ENCODE data around the gene GSTK1. TPM values are rescaled to one million over a fixed set of nuclear protein-coding genes. Genes with fewer than 3 reads are reported as not detected.
"Not testable (repeated sequence)": the region's sequence is repeated elsewhere in the genome, so short reads cannot be mapped to it uniquely, and the experiment has no call there.

GSTK1 gene
- polyA plus RNA-seq, 1 experiment, result 100 TPM

- no peaks in the 10 kb centered on the region for H3K27me3 ChIP-seq (ENCODE audit: control insufficient read depth, insufficient read depth, low read length)
- H3K27ac ChIP-seq (ENCODE audit: low read depth, low read length), result no peak overlapping the region
- POLR2A ChIA-PET, result interaction anchor here (0.7 kb wide), 1 partner anchor 119 kb away, joined by 4 read pairs; the partner anchor contains the start of gene ZYX
- no peak overlapping the region for H3K4me3 ChIP-seq (ENCODE audit: low read depth, low read length)
- no peak for TF ChIP-seq CTCF (IDR thresholded peaks at IDR 0.05; ENCODE audit: low read depth, low read length)
- DNase-seq (ENCODE audit: low read depth, low spot score), result no peak
- no peaks in the 10 kb centered on the region; the same call in 1 of the 2 replicates for H3K9me3 ChIP-seq (ENCODE audit: control insufficient read depth, insufficient read depth, low read length)
- CTCF ChIA-PET, result interaction anchor here (0.5 to 6.7 kb wide), 4 partner anchors 22 to 155 kb away, joined by 3 to 57 read pairs (median 6); partner anchors contain the start of gene CASP2
These were observed 1.3 kb upstream of the GSTK1 start for GRCh38 chr7:143261901-143262300.

GRCh38 chr7:143264196-143264568, 941 bp downstream of the GSTK1 start:
- POLR2A ChIA-PET, result interaction anchor here (0.9 to 1.6 kb wide), 3 partner anchors 24 to 116 kb away, joined by 4 to 20 read pairs (median 6); partner anchors contain the start of genes CASP2 and ZYX

GRCh38 chr7:143265017-143265693, 1.9 kb downstream of the GSTK1 start:
- ChIA-PET CTCF (interaction anchor here (0.7 to 6.7 kb wide), 3 partner anchors 25 to 50 kb away, joined by 3 to 57 read pairs (median 3); no protein-coding TSS in a partner anchor), POLR2A (no interaction called here)
- H3K9me3 ChIP-seq (ENCODE audit: control insufficient read depth, insufficient read depth, low read length), result no peaks in the 10 kb centered on the region; the same call in 1 of the 2 replicates
- no peak overlapping the region for H3K4me3 ChIP-seq (ENCODE audit: low read depth, low read length)
- TF ChIP-seq CTCF (IDR thresholded peaks at IDR 0.05; ENCODE audit: low read depth, low read length), result no peak
- H3K27ac ChIP-seq (ENCODE audit: low read depth, low read length), result no peak overlapping the region
- DNase-seq (ENCODE audit: low read depth, low spot score), result no peak
- H3K27me3 ChIP-seq (ENCODE audit: control insufficient read depth, insufficient read depth, low read length), result no peaks in the 10 kb centered on the region

More at GRCh38 chr7:143264196-143264568, 941 bp downstream of the GSTK1 start:
- not testable (repeated sequence) for H3K27ac ChIP-seq (ENCODE audit: low read depth, low read length); H3K9me3 ChIP-seq (ENCODE audit: control insufficient read depth, insufficient read depth, low read length); DNase-seq (ENCODE audit: low read depth, low spot score); H3K27me3 ChIP-seq (ENCODE audit: control insufficient read depth, insufficient read depth, low read length)
- CTCF ChIA-PET, result interaction anchor here (0.6 to 6.7 kb wide), 5 partner anchors 15 to 410 kb away, joined by 3 to 57 read pairs (median 6); partner anchors contain the start of gene EPHB6
- peak overlapping the region; percentile 86 for H3K4me3 ChIP-seq (ENCODE audit: low read depth, low read length)

- H3K27me3 ChIP-seq (ENCODE audit: control insufficient read depth, insufficient read depth, low read length), result no peaks in the 10 kb centered on the region
- CTCF ChIA-PET, result interaction anchor here (0.6 to 1.7 kb wide), 2 partner anchors 29 to 146 kb away, joined by 4 to 6 read pairs; no protein-coding TSS in a partner anchor
- H3K9me3 ChIP-seq (ENCODE audit: control insufficient read depth, insufficient read depth, low read length), result no peaks in the 10 kb centered on the region
- TF ChIP-seq CTCF (IDR thresholded peaks at IDR 0.05; ENCODE audit: low read depth, low read length), result no peak
- no peak overlapping the region for H3K4me3 ChIP-seq (ENCODE audit: low read depth, low read length)
- POLR2A ChIA-PET, result no interaction called here
- DNase-seq (ENCODE audit: low read depth, low spot score), result no peak
- H3K27ac ChIP-seq (ENCODE audit: low read depth, low read length), result no peak overlapping the region
These were observed 6.0 kb downstream of the GSTK1 start for GRCh38 chr7:143269251-143269650.

GRCh38 chr7:143271240-143271639, 8.0 kb downstream of the GSTK1 start:
- no peak overlapping the region for H3K27ac ChIP-seq (ENCODE audit: low read depth, low read length)
- H3K4me3 ChIP-seq (ENCODE audit: low read depth, low read length), result no peak overlapping the region
- no peak for DNase-seq (ENCODE audit: low read depth, low spot score)
- POLR2A ChIA-PET, result no interaction called here
- no peak for TF ChIP-seq CTCF (IDR thresholded peaks at IDR 0.05; ENCODE audit: low read depth, low read length)
- CTCF ChIA-PET, result interaction anchor here (0.6 to 1.2 kb wide), 4 partner anchors 8 to 146 kb away, joined by 3 read pairs; partner anchors contain the start of gene GSTK1
- H3K27me3 ChIP-seq (ENCODE audit: control insufficient read depth, insufficient read depth, low read length), result no peaks in the 10 kb centered on the region
- H3K9me3 ChIP-seq (ENCODE audit: control insufficient read depth, insufficient read depth, low read length), result no peaks in the 10 kb centered on the region
